GM12878 (cell line): ENCODE data around the gene ATP1B2. TPM values are rescaled to one million over a fixed set of nuclear protein-coding genes. Genes with fewer than 3 reads are reported as not detected.
A peak's percentile ranks its signal among the peaks of the same experiment; 100 is the strongest.

Source experiments
- BRCA1 ChIP-seq: IDR thresholded peaks from 2 replicates; pipeline ENCODE4 v1.6.1; 2011; ENCODE audit warnings: low read depth, low read length, improper control_type of control experiment
- CTCF ChIP-seq, 3 experiments: IDR thresholded peaks in 2 of 3; conservative IDR thresholded peaks in 1 of 3; 2 replicates each; pipeline ENCODE4 v1.5.1; 2011; ENCODE audit warnings: low read depth in 3 of 3, low read length in 3 of 3, mild to moderate bottlenecking in 3 of 3, control low read depth in 2 of 3, moderate library complexity in 2 of 3, inconsistent platforms in 1 of 3, mixed read lengths in 1 of 3; ENCODE audit not compliant: control insufficient read depth in 2 of 3, insufficient read depth in 1 of 3; ENCODE audit errors: extremely low read depth in 1 of 3
- EGR1 ChIP-seq, 2 experiments: IDR thresholded peaks; 1 replicate in 1 of 2; 2 replicates in 1 of 2; pipeline ENCODE4 v1.6.1; 2011 to 2012; ENCODE audit warnings: low read depth in 2 of 2, low read length in 2 of 2, borderline replicate concordance in 1 of 2, mild to moderate bottlenecking in 1 of 2, moderate library complexity in 1 of 2
- ESRRA ChIP-seq: IDR thresholded peaks from 2 replicates; pipeline ENCODE4 v1.6.1; 2012; ENCODE audit warnings: mild to moderate bottlenecking, low read length, improper control_type of control experiment
- IKZF1 ChIP-seq: fragments of 450-650 bp; conservative IDR thresholded peaks from 2 replicates; pipeline ENCODE4 v1.6.1; 2017; ENCODE audit warnings: antibody characterized with exemption, mild to moderate bottlenecking
- LARP7 ChIP-seq: fragments of 450-650 bp; IDR thresholded peaks from 2 replicates; pipeline ENCODE4 v1.6.1; 2017; ENCODE audit warnings: mild to moderate bottlenecking
- MYC ChIP-seq: IDR thresholded peaks from 2 replicates; pipeline ENCODE4 v1.6.1; 2011; ENCODE audit warnings: mild to moderate bottlenecking, low read length, moderate library complexity, inconsistent platforms; ENCODE audit not compliant: insufficient read depth, insufficient replicate concordance, insufficient read length, severe bottlenecking
- NFYA ChIP-seq: IDR thresholded peaks from 2 replicates; pipeline ENCODE4 v1.6.1; 2011; ENCODE audit warnings: low read depth, mild to moderate bottlenecking, low read length, improper control_type of control experiment, borderline replicate concordance
- NKRF ChIP-seq: fragments of 450-650 bp; conservative IDR thresholded peaks from 2 replicates; pipeline ENCODE4 v1.6.1; 2017; ENCODE audit warnings: mild to moderate bottlenecking, moderate library complexity
- PKNOX1 ChIP-seq: fragments of 450-650 bp; IDR thresholded peaks from 2 replicates; pipeline ENCODE4 v1.6.1; 2016; ENCODE audit warnings: mild to moderate bottlenecking
- POU2F2 ChIP-seq: IDR thresholded peaks from 3 replicates; pipeline ENCODE4 v1.6.1; 2011; ENCODE audit warnings: low read depth, mild to moderate bottlenecking, low read length, borderline replicate concordance
- RBBP5 ChIP-seq: fragments of 200-600 bp; sonication (generic); conservative IDR thresholded peaks from 2 replicates; pipeline ENCODE4 v1.6.1; 2016
- RELA ChIP-seq: fragments of 450-650 bp; IDR thresholded peaks from 2 replicates; pipeline ENCODE4 v1.8.0; 2014; ENCODE audit warnings: borderline replicate concordance; ENCODE audit not compliant: partially characterized antibody
- REST ChIP-seq: IDR thresholded peaks from 2 replicates; pipeline ENCODE4 v1.6.1; 2012; ENCODE audit warnings: mild to moderate bottlenecking, low read depth, low read length
- SMAD1 ChIP-seq: fragments of 450-650 bp; IDR thresholded peaks from 2 replicates; pipeline ENCODE4 v1.6.1; 2018; ENCODE audit warnings: mild to moderate bottlenecking, low read depth; ENCODE audit not compliant: partially characterized antibody
- SUZ12 ChIP-seq: fragments of 200-600 bp; sonication (generic); IDR thresholded peaks from one replicate; pipeline ENCODE4 v1.6.1; 2018; ENCODE audit warnings: antibody characterized with exemption, mild to moderate bottlenecking; ENCODE audit not compliant: unreplicated experiment
- TCF3 ChIP-seq: IDR thresholded peaks from 2 replicates; pipeline ENCODE4 v1.6.1; 2012; ENCODE audit warnings: low read depth, mild to moderate bottlenecking, low read length, borderline replicate concordance; ENCODE audit not compliant: insufficient read depth
- polyA plus RNA-seq, 11 experiments: library from polyadenylated mRNA; depleted of rRNA in 4 of 11; unstranded in 6 of 11; stranded (reverse) in 5 of 11; fragments of >200 nt; fragmentation: Nextera tagmentation in 4 of 11; fragmentation: Illumina TruSeq in 1 of 11; extraction: Ambion mirVana in 4 of 11; extraction: Trizol in 1 of 11; gene quantifications; 1 replicate in 1 of 11; 2 replicates in 10 of 11; pipeline versions ENCODE4 v1.2.1 to v1.2.3, GENCODE V29; 2011 to 2016; ENCODE audit warnings: inconsistent platforms in 2 of 11, missing spikeins in 2 of 11, low read depth in 1 of 11
- total RNA-seq, 4 experiments: library from RNA; depleted of rRNA in 3 of 4; stranded (reverse); fragments of >200 nt in 3 of 4; fragmentation: Illumina TruSeq in 1 of 4; extraction: Trizol in 1 of 4; gene quantifications; 2 replicates each; pipeline versions ENCODE4 v1.2.1 to v1.2.3, GENCODE V29; 2013 to 2021
- TF ChIP-seq, protein P1 (sequence below): IDR thresholded peaks from 2 replicates; pipeline ENCODE4 v1.6.1; 2012; ENCODE audit warnings: low read depth, low read length, improper control_type of control experiment

Gene ATP1B2
- total and polyA plus RNA-seq, 10 of the 15 experiments (the other 5 are each of a cell fraction or from before 2014, with no cell fraction given), result 0.03 to 0.29 (median 0.15) TPM; not detected in 3

DNA sequence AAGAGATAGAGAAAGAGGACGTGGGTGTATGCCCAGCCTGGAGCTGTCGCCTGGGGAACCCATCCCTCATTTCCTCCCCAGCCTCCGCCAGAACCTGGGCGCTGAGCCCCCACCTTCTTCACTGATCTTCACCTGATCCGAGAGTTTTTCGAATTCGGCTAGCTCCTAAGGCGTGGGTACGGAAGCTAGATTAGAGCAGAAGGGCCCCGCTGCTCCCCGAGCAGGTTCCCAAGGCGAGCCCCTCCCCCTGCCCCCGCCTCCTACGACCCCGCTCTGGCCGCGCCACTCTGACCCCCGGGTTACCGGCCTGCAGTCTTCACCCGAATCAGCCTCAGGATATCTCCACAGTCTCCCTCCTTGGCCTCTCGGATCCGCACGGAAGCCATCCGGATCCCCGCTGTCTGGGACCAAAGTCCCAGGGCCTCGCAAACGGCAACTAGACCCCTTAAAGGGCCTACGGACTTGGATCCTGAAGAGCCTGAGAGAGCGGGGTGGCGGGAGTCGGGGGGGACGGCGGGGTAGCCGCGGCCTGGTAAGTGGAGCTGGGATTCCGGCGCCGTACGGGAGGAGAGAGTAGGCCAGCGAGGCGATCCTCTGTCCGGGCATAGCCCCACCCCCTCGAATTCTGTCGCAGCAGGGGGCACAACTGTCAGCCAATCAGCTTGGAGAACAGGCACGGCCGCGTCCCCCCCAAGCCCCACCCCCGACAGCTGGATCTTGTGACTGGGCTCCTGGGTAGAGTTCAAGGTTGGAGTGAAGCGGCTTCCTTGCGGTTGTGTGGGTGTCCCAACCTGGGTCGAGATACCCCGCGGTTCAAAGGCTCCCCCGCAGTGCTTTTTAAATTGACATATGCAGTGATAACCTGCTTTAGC is 23.2 kb upstream of the ATP1B2 start, which contains the start of gene SAT2 (continued):
- TF ChIP-seq RELA, result no peak
- TF ChIP-seq TCF3, result peak; percentile 91
- TF ChIP-seq REST, result no peak
- TF ChIP-seq NKRF, result no peak
- TF ChIP-seq ESRRA, result no peak
- no peak for TF ChIP-seq NFYA
- TF ChIP-seq PKNOX1, result peak; percentile 72
- peak; percentile 50 for TF ChIP-seq IKZF1
- no peak for TF ChIP-seq MYC
- no peak for TF ChIP-seq SUZ12
- TF ChIP-seq, protein P1, sequence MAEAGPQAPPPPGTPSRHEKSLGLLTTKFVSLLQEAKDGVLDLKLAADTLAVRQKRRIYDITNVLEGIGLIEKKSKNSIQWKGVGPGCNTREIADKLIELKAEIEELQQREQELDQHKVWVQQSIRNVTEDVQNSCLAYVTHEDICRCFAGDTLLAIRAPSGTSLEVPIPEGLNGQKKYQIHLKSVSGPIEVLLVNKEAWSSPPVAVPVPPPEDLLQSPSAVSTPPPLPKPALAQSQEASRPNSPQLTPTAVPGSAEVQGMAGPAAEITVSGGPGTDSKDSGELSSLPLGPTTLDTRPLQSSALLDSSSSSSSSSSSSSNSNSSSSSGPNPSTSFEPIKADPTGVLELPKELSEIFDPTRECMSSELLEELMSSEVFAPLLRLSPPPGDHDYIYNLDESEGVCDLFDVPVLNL, result no peak
- TF ChIP-seq RBBP5, result no peak
- TF ChIP-seq BRCA1, result no peak
- no peak for TF ChIP-seq POU2F2
- no peak for TF ChIP-seq SMAD1
- TF ChIP-seq LARP7, result no peak
- no peak for TF ChIP-seq CTCF (IDR thresholded peaks at IDR 0.05 in 2 of 3, conservative IDR thresholded peaks at IDR 0.05 in 1 of 3; ENCODE audit: control insufficient read depth in 2 of 3, extremely low read depth in 1 of 3, insufficient read depth in 1 of 3, low read depth in 3 of 3, low read length in 3 of 3)
- TF ChIP-seq EGR1 (IDR thresholded peaks at IDR 0.05; ENCODE audit: borderline replicate concordance in 1 of 2, low read depth in 2 of 2, low read length in 2 of 2), result peak in 1 of 2 experiments; percentile 91; a peak in 2 of 3 replicates
